Cerebellar cortex (tissue), 1 donor: Measurements from ENCODE around the gene TCFL5.

Experiments
- DNase-seq: peaks from one replicate; pipeline ENCODE4 v3.0.0-alpha.2; 2015; ENCODE audit warnings: low spot score

The TCFL5 gene

GRCh38 chr20:62880147-62880934 lies 18.7 kb upstream of the TCFL5 start:
- no peak for DNase-seq

GRCh38 chr20:62879275-62880146 lies 17.9 kb upstream of the TCFL5 start:
- no peak for DNase-seq

- no peak for DNase-seq
Measured at GRCh38 chr20:62878244-62879038, 16.8 kb upstream of the TCFL5 start.

- DNase-seq: no peak
Measured at GRCh38 chr20:62876902-62877816, 15.5 kb upstream of the TCFL5 start.

GRCh38 chr20:62876501-62876901 lies 14.9 kb upstream of the TCFL5 start:
- DNase-seq: no peak

- peak; percentile 90 for DNase-seq
Measured at GRCh38 chr20:62875419-62876361, 14.1 kb upstream of the TCFL5 start.

GRCh38 chr20:62874964-62875344 lies 13.3 kb upstream of the TCFL5 start:
- no peak for DNase-seq

- DNase-seq: peak; percentile 87
Measured at GRCh38 chr20:62873681-62874031, 12.0 kb upstream of the TCFL5 start.

- DNase-seq: no peak
Measured at GRCh38 chr20:62873280-62873679, 11.7 kb upstream of the TCFL5 start.

GRCh38 chr20:62872862-62873261 lies 11.2 kb upstream of the TCFL5 start:
- no peak for DNase-seq

- no peak for DNase-seq
Measured at GRCh38 chr20:62872184-62872847, 10.7 kb upstream of the TCFL5 start.

- DNase-seq: no peak
Measured at GRCh38 chr20:62864207-62864606, 2.6 kb upstream of the TCFL5 start.

- DNase-seq: no peak
Measured at GRCh38 chr20:62860924-62861691, 514 bp downstream of the TCFL5 start.

- no peak for DNase-seq
Measured at GRCh38 chr20:62860391-62860923, 1.2 kb downstream of the TCFL5 start.

- no peak for DNase-seq
Measured at GRCh38 chr20:62859721-62860120, 1.9 kb downstream of the TCFL5 start.

- no peak for DNase-seq
Measured at GRCh38 chr20:62858058-62858830, 3.4 kb downstream of the TCFL5 start.

- DNase-seq: no peak
Measured at GRCh38 chr20:62856931-62857619, 4.5 kb downstream of the TCFL5 start.
